Stimulated activated CD8-positive, alpha-beta memory T cell treated with anti-CD3 and anti-CD28 coated beads, Interleukin-4, amount 100 ng/mL, for 1 hour (primary cell): ENCODE data around the gene TIGD6.
"Not testable (repeated sequence)": the region's sequence is repeated elsewhere in the genome, so short reads cannot be mapped to it uniquely, and the experiment has no call there.

ENCODE experiments used
- DNase-seq, 2 donors: peaks; one replicate each; pipeline ENCODE4 v3.0.0-alpha.2; 2020; ENCODE audit warnings: low read depth in 2 of 2, low spot score in 1 of 2

The TIGD6 gene

GRCh38 chr5:149943177-149943949, 57.1 kb downstream of the TIGD6 start:
- DNase-seq = not testable (repeated sequence)
